Embryonic facial prominence (tissue), 1 donor: Measurements from ENCODE around the gene ZNF487.
"Not testable (repeated sequence)": the region's sequence is repeated elsewhere in the genome, so short reads cannot be mapped to it uniquely, and the experiment has no call there.

Experiments
- DNase-seq: peaks from one replicate; pipeline ENCODE4 v3.0.0-alpha.2; 2016; ENCODE audit errors: extremely low spot score

The ZNF487 gene

GRCh38 chr10:43404704-43405084, 32.2 kb upstream of the ZNF487 start:
- DNase-seq: no peak

GRCh38 chr10:43407148-43407575, 29.7 kb upstream of the ZNF487 start:
- DNase-seq: no peak

GRCh38 chr10:43407576-43408330, 29.2 kb upstream of the ZNF487 start:
- peak; percentile 89 for DNase-seq

GRCh38 chr10:43408331-43408709, 28.6 kb upstream of the ZNF487 start:
- no peak for DNase-seq

- peak; percentile 92 for DNase-seq
These were observed 28.1 kb upstream of the ZNF487 start, which contains the start of gene HNRNPF for GRCh38 chr10:43408710-43409384. Gene HNRNPF, minus strand, starts transcription at chr10:43409186. Its CDS starts 21,302 bp downstream, at chr10:43387884.

GRCh38 chr10:43409385-43410109, 27.4 kb upstream of the ZNF487 start:
- no peak for DNase-seq

GRCh38 chr10:43410345-43410744, 26.6 kb upstream of the ZNF487 start:
- no peak for DNase-seq

GRCh38 chr10:43411536-43411935, 25.4 kb upstream of the ZNF487 start:
- DNase-seq: no peak

GRCh38 chr10:43415544-43415943, 21.4 kb upstream of the ZNF487 start:
- no peak for DNase-seq

GRCh38 chr10:43417950-43418768, 18.8 kb upstream of the ZNF487 start:
- DNase-seq: no peak

GRCh38 chr10:43419997-43420368, 16.9 kb upstream of the ZNF487 start:
- DNase-seq: no peak

- peak; percentile 66 for DNase-seq
These were observed 16.3 kb upstream of the ZNF487 start for GRCh38 chr10:43420369-43421200.

- DNase-seq: no peak
These were observed 15.8 kb upstream of the ZNF487 start for GRCh38 chr10:43421201-43421507.

- no peak for DNase-seq
These were observed 15.4 kb upstream of the ZNF487 start for GRCh38 chr10:43421519-43421918.

GRCh38 chr10:43421944-43422343, 15.0 kb upstream of the ZNF487 start:
- DNase-seq: not testable (repeated sequence)

GRCh38 chr10:43424416-43424815, 12.5 kb upstream of the ZNF487 start:
- no peak for DNase-seq

GRCh38 chr10:43426476-43426875, 10.4 kb upstream of the ZNF487 start:
- DNase-seq: not testable (repeated sequence)

- no peak for DNase-seq
These were observed 9.6 kb upstream of the ZNF487 start for GRCh38 chr10:43427166-43427825.

GRCh38 chr10:43430926-43431663, 5.8 kb upstream of the ZNF487 start:
- DNase-seq: no peak
